PC-3 (cell line): ENCODE measurements around the gene MID1IP1. TPM values are rescaled to one million over a fixed set of nuclear protein-coding genes. Genes with fewer than 3 reads are reported as not detected.

ENCODE experiments used
- ATAC-seq: fragments of 200-7000 bp; cut with Tn5 transposase; 2 replicates; pipeline ENCODE4 v1.9.1; 2020; ENCODE audit warnings: mild to moderate bottlenecking, moderate library complexity
- BruUV-seq: library from RNA; stranded (reverse); fragments of 400-500 nt; replicated peaks from 2 replicates; lab custom pipeline; 2021; lab: Mats Ljungman, UMichigan
- CTCF ChIA-PET: fragments of 300-600 bp; sonication (Branson Sonifier 250); formaldehyde crosslinking; loops from one replicate; lab custom pipeline; 2022; ENCODE audit warnings: antibody characterized with exemption; lab: Charles Lee
- POLR2A ChIA-PET: fragments of 300-600 bp; sonication (Branson Sonifier 250); formaldehyde crosslinking; loops from one replicate; lab custom pipeline; 2022; ENCODE audit warnings: antibody characterized with exemption; ENCODE audit not compliant: unreplicated experiment; lab: Charles Lee
- DNase-seq: peaks from one replicate; pipeline ENCODE4 v3.0.0-alpha.2; 2015
- H2AFZ ChIP-seq: fragments of 300-600 bp; sonication (generic); 2 replicates; pipeline ENCODE4 v1.6.0; 2016; ENCODE audit warnings: antibody characterized with exemption, low read length
- H3F3A ChIP-seq: fragments of 300-600 bp; sonication (generic); one replicate; pipeline ENCODE4 v1.6.0; 2017; ENCODE audit warnings: antibody characterized with exemption, low read length, control low read depth, mild to moderate bottlenecking; ENCODE audit not compliant: unreplicated experiment
- H3K27ac ChIP-seq: fragments of 300-600 bp; sonication (generic); 2 replicates; pipeline ENCODE4 v1.5.1; 2016; ENCODE audit warnings: mild to moderate bottlenecking, low read length
- H3K27me3 ChIP-seq: fragments of 300-600 bp; sonication (generic); 2 replicates; pipeline ENCODE4 v1.6.1; 2016; ENCODE audit warnings: low read length, mixed read lengths
- H3K36me3 ChIP-seq: fragments of 300-600 bp; sonication (generic); 2 replicates; pipeline ENCODE4 v1.6.1; 2016; ENCODE audit warnings: low read depth, mixed run types, low read length, mixed read lengths
- H3K4me1 ChIP-seq: fragments of 300-600 bp; sonication (generic); 2 replicates; pipeline ENCODE4 v1.5.1; 2016; ENCODE audit warnings: low read length; ENCODE audit not compliant: insufficient read depth
- H3K4me2 ChIP-seq: fragments of 300-600 bp; sonication (generic); 2 replicates; pipeline ENCODE4 v1.6.0; 2016; ENCODE audit warnings: low read length
- H3K4me3 ChIP-seq: fragments of 300-600 bp; sonication (generic); 2 replicates; pipeline ENCODE4 v1.5.1; 2016; ENCODE audit warnings: mild to moderate bottlenecking, low read length, mixed read lengths
- H3K79me2 ChIP-seq: fragments of 300-600 bp; sonication (generic); 2 replicates; pipeline ENCODE4 v1.6.1; 2017; ENCODE audit warnings: low read length, mixed read lengths
- H3K9ac ChIP-seq: fragments of 300-600 bp; sonication (generic); 2 replicates; pipeline ENCODE4 v1.6.0; 2016; ENCODE audit warnings: mild to moderate bottlenecking, low read length
- H3K9me2 ChIP-seq: fragments of 300-600 bp; sonication (generic); replicated peaks from 2 replicates; pipeline ENCODE4 v1.6.1; 2016; ENCODE audit warnings: mixed run types, low read length, mixed read lengths
- H3K9me3 ChIP-seq: fragments of 300-600 bp; sonication (generic); 2 replicates; pipeline ENCODE4 v1.6.1; 2016; ENCODE audit warnings: low read length, mixed read lengths
- H4K20me1 ChIP-seq: fragments of 300-600 bp; sonication (generic); 2 replicates; pipeline ENCODE4 v1.6.1; 2016; ENCODE audit warnings: low read length, mixed read lengths
- EZH2 ChIP-seq: fragments of 300-600 bp; sonication (generic); IDR thresholded peaks from one replicate; pipeline ENCODE4 v1.6.1; 2017; ENCODE audit warnings: antibody characterized with exemption, mild to moderate bottlenecking, low read length; ENCODE audit not compliant: unreplicated experiment
- EZH2phosphoT487 ChIP-seq: fragments of 300-600 bp; sonication (generic); IDR thresholded peaks from 2 replicates; pipeline ENCODE4 v1.6.1; 2018; ENCODE audit warnings: mild to moderate bottlenecking, antibody characterized with exemption, low read length, borderline replicate concordance
- intact Hi-C: fragments of 100-400 bp; cut with micrococcal nuclease; formaldehyde crosslinking; loops from 2 replicates; pipeline ENCODE4 v1.9.0; 2023
- total RNA-seq: library from RNA; depleted of rRNA; stranded (reverse); fragments of >200 nt; gene quantifications from 2 replicates; pipeline ENCODE4 v1.2.3, GENCODE V29; 2014
- TF ChIP-seq, protein P1 (sequence below): fragments of 300-600 bp; sonication (generic); conservative IDR thresholded peaks from 2 replicates; pipeline ENCODE4 v1.5.1; 2017; ENCODE audit warnings: antibody characterized with exemption, low read depth, mild to moderate bottlenecking, low read length

Gene MID1IP1
- total RNA-seq, 1 experiment from 2014 or later = 122 TPM

DNA sequence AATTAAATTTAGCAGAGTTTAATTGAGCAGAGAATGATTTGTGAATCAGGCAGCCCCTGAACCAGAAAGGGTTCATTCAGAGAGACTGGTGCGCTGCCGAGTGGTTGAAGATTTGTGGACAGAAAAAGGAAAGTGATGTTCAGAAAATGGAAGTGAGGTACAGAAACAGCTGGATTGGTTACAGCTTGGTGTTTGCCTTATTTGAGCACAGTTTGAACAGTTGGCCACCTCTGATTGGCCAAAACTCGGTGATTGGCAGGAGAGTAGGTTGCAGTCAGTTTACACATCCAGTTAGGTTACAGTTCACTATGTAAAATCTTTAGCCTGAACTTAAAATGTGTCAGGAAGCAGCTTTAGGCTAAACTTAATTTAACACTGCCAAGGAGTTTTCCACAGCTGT lies 14.9 kb downstream of the MID1IP1 start:
- no peak for ATAC-seq
- no TSS peak for BruUV-seq
- H2AFZ ChIP-seq = peak overlapping the region; percentile 27; the same call in 1 of the 2 replicates
- H3F3A ChIP-seq = no peaks in the 10 kb centered on the region
- H3K36me3 ChIP-seq = no peaks in the 10 kb centered on the region
- H3K9ac ChIP-seq = no peak overlapping the region
- H3K4me2 ChIP-seq = no peak overlapping the region
- ChIA-PET CTCF (no interaction called here), POLR2A (no interaction called here)
- no peaks in the 10 kb centered on the region for H3K9me2 ChIP-seq
- H3K4me3 ChIP-seq = no peak overlapping the region
- no peak for DNase-seq
- no peaks in the 10 kb centered on the region for H3K9me3 ChIP-seq
- intact Hi-C loops = loop anchor here (1.0 kb wide), 1 partner anchor 11 kb away; no protein-coding TSS in a partner anchor
- TF ChIP-seq EZH2 (no peak), EZH2phosphoT487 (no peak)
- TF ChIP-seq, protein P1, sequence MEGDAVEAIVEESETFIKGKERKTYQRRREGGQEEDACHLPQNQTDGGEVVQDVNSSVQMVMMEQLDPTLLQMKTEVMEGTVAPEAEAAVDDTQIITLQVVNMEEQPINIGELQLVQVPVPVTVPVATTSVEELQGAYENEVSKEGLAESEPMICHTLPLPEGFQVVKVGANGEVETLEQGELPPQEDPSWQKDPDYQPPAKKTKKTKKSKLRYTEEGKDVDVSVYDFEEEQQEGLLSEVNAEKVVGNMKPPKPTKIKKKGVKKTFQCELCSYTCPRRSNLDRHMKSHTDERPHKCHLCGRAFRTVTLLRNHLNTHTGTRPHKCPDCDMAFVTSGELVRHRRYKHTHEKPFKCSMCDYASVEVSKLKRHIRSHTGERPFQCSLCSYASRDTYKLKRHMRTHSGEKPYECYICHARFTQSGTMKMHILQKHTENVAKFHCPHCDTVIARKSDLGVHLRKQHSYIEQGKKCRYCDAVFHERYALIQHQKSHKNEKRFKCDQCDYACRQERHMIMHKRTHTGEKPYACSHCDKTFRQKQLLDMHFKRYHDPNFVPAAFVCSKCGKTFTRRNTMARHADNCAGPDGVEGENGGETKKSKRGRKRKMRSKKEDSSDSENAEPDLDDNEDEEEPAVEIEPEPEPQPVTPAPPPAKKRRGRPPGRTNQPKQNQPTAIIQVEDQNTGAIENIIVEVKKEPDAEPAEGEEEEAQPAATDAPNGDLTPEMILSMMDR = no peak
- H3K27me3 ChIP-seq = no peaks in the 10 kb centered on the region
- no peaks in the 10 kb centered on the region for H4K20me1 ChIP-seq
- H3K79me2 ChIP-seq = no peaks in the 10 kb centered on the region
- peaks cover 33% of the 10 kb centered on the region for H3K4me1 ChIP-seq
- H3K27ac ChIP-seq = no peak overlapping the region

DNA sequence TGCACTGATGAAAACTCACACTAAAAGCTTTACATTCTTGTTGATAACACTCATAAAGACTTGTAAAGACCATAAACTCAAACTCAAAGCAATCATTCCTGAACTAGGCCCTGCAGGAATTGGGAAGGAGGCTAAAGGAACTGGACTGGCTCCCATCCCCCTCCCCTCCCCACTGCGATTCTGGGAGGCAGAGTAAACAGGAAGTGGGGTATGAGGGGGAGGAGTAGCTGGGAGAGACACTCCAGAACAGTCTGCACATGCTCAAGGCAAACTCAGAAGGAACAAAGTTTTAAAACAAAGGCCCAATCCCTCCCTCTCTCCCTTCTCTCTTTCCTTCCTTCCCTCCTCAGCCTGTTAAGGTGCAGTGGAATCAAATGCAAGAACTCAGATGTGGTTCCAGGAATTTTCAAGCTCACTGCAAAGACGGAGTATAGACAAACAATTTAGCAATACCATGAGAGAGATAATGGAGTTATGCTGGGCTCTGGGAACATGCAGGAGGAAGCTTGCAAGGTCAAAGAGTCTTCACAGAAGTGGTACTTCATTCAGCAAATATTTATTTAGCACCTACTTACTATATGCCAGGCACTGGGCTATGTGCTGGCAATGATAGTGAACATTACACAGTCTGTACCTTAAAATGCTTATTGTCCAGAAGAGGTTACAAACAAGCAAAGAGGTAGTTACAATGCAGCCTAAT lies 15.9 kb downstream of the MID1IP1 start:
- H3K4me1 ChIP-seq = peaks cover 35% of the 10 kb centered on the region
- H3K79me2 ChIP-seq = no peaks in the 10 kb centered on the region
- H3K27ac ChIP-seq = peak overlapping the region; percentile 30
- H3K9me2 ChIP-seq = no peaks in the 10 kb centered on the region
- no TSS peak for BruUV-seq
- H3K27me3 ChIP-seq = no peaks in the 10 kb centered on the region
- intact Hi-C loops = no loop called here
- no peaks in the 10 kb centered on the region for H3F3A ChIP-seq
- no peak overlapping the region for H3K4me3 ChIP-seq
- ChIA-PET CTCF (no interaction called here), POLR2A (no interaction called here)
- H3K4me2 ChIP-seq = peak overlapping the region; percentile 35
- ATAC-seq (peak; percentile 66), DNase-seq (peak; percentile 53)
- no peak for TF ChIP-seq EZH2phosphoT487
- TF ChIP-seq, protein P1 = no peak
- no peaks in the 10 kb centered on the region for H4K20me1 ChIP-seq
- no peaks in the 10 kb centered on the region for H3K36me3 ChIP-seq
- no peak overlapping the region for H3K9ac ChIP-seq
- peak overlapping the region; percentile 65 for H2AFZ ChIP-seq
- no peaks in the 10 kb centered on the region for H3K9me3 ChIP-seq

DNA sequence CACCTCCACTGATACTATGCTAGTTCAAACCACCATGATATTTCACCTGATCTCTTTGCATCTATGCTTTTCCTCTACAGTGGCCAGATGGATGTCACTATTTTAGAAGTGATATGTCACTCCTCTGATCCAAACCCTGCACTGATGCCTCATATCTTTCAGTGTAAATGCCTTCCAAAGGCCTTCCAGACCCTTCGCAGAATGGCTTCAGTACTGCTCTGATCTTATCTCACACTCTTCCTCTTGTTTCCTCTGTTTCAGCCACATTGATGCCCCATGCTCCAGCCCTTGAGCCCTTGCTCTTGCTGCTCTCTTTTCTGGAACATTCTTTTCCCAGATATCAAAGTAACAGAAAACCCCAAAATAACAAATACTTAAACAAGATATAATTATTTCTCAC lies 17.9 kb downstream of the MID1IP1 start:
- DNase-seq (no peak), ATAC-seq (no peak)
- Histone ChIP-seq H3K4me1 (peaks cover 35% of the 10 kb centered on the region), H3K9ac (no peak overlapping the region), H3K27ac (no peak overlapping the region), H3K4me2 (no peak overlapping the region), H3K36me3 (no peaks in the 10 kb centered on the region), H4K20me1 (no peaks in the 10 kb centered on the region), H3K4me3 (no peak overlapping the region), H3K9me2 (no peaks in the 10 kb centered on the region), H3K79me2 (no peaks in the 10 kb centered on the region), H3K27me3 (no peaks in the 10 kb centered on the region), H3K9me3 (no peaks in the 10 kb centered on the region), H2AFZ (no peak overlapping the region), H3F3A (no peaks in the 10 kb centered on the region)
- CTCF ChIA-PET = no interaction called here
- POLR2A ChIA-PET = no interaction called here
- BruUV-seq = no TSS peak
- TF ChIP-seq EZH2 (no peak), EZH2phosphoT487 (no peak)
- TF ChIP-seq, protein P1 = no peak
- intact Hi-C loops = no loop called here
